H9 (cell line): Measurements from ENCODE around the gene GPR137B. TPM values are rescaled to one million over a fixed set of nuclear protein-coding genes. Genes with fewer than 3 reads are reported as not detected.

Experiments
- DNase-seq: peaks from one replicate; pipeline ENCODE4 v3.0.0-alpha.2; 2017
- H2AFZ ChIP-seq: one replicate; pipeline ENCODE4 v1.6.1; 2013; ENCODE audit warnings: mild to moderate bottlenecking, low read length, control low read depth, moderate library complexity
- H2AK5ac ChIP-seq: 2 replicates; pipeline ENCODE4 v1.6.1; 2013; ENCODE audit warnings: low read length, control low read depth, mixed read lengths; ENCODE audit not compliant: insufficient read length
- H2BK120ac ChIP-seq: one replicate; pipeline ENCODE4 v1.6.1; 2013; ENCODE audit warnings: low read depth, mild to moderate bottlenecking, low read length, control low read depth, inconsistent platforms; ENCODE audit not compliant: poor library complexity, severe bottlenecking
- H2BK12ac ChIP-seq: 2 replicates; pipeline ENCODE4 v1.6.1; 2013; ENCODE audit warnings: low read length, control low read depth, mixed read lengths, low read depth; ENCODE audit not compliant: insufficient read length
- H2BK15ac ChIP-seq: 2 replicates; pipeline ENCODE4 v1.6.1; 2013; ENCODE audit warnings: low read depth, low read length, control low read depth
- H2BK20ac ChIP-seq: one replicate; pipeline ENCODE4 v1.6.1; 2013; ENCODE audit warnings: low read depth, mild to moderate bottlenecking, low read length, control low read depth, inconsistent platforms; ENCODE audit not compliant: poor library complexity, severe bottlenecking
- H2BK5ac ChIP-seq: 2 replicates; pipeline ENCODE4 v1.6.1; 2013; ENCODE audit warnings: low read length, control low read depth, mixed read lengths; ENCODE audit not compliant: insufficient read length
- H3K14ac ChIP-seq: 2 replicates; pipeline ENCODE4 v1.6.1; 2013; ENCODE audit warnings: low read length, control low read depth; ENCODE audit not compliant: insufficient read depth
- H3K18ac ChIP-seq: 2 replicates; pipeline ENCODE4 v1.6.1; 2013; ENCODE audit warnings: low read depth, mild to moderate bottlenecking, mixed read lengths, low read length, control low read depth; ENCODE audit not compliant: insufficient read length
- H3K23ac ChIP-seq: 2 replicates; pipeline ENCODE4 v1.6.1; 2013; ENCODE audit warnings: low read length, control low read depth, mixed read lengths, low read depth; ENCODE audit not compliant: insufficient read length
- H3K23me2 ChIP-seq: 2 replicates; pipeline ENCODE4 v1.6.1; 2013; ENCODE audit warnings: low read depth, mild to moderate bottlenecking, mixed read lengths, low read length, control low read depth; ENCODE audit not compliant: insufficient read length, poor library complexity, severe bottlenecking
- H3K27ac ChIP-seq: 2 replicates; pipeline ENCODE4 v1.5.1; 2013; ENCODE audit warnings: low read length, control low read depth, mixed read lengths, low read depth; ENCODE audit not compliant: insufficient read length
- H3K27me3 ChIP-seq: 2 replicates; pipeline ENCODE4 v1.6.1; 2013; ENCODE audit warnings: low read length, control low read depth, inconsistent platforms; ENCODE audit not compliant: insufficient read depth
- H3K4ac ChIP-seq: 2 replicates; pipeline ENCODE4 v1.6.1; 2013; ENCODE audit warnings: low read depth, mild to moderate bottlenecking, control low read depth, inconsistent platforms, low read length, moderate library complexity
- H3K4me1 ChIP-seq: 2 replicates; pipeline ENCODE4 v1.6.1; 2013; ENCODE audit warnings: low read length, control low read depth, inconsistent platforms; ENCODE audit not compliant: insufficient read depth
- H3K4me2 ChIP-seq: 2 replicates; pipeline ENCODE4 v1.6.1; 2013; ENCODE audit warnings: low read length, control low read depth, mixed read lengths; ENCODE audit not compliant: insufficient read length, insufficient read depth
- H3K56ac ChIP-seq: 2 replicates; pipeline ENCODE4 v1.6.1; 2013; ENCODE audit warnings: low read depth, mild to moderate bottlenecking, mixed read lengths, low read length, control low read depth; ENCODE audit not compliant: insufficient read length
- H3K79me1 ChIP-seq: 2 replicates; pipeline ENCODE4 v1.6.1; 2013; ENCODE audit warnings: low read depth, mild to moderate bottlenecking, moderate library complexity, low read length, control low read depth, inconsistent platforms; ENCODE audit not compliant: insufficient read depth, poor library complexity, severe bottlenecking
- H3K79me2 ChIP-seq: 2 replicates; pipeline ENCODE4 v1.6.1; 2013; ENCODE audit warnings: low read length, control low read depth, inconsistent platforms; ENCODE audit not compliant: insufficient read depth
- H3K9ac ChIP-seq: 2 replicates; pipeline ENCODE4 v1.6.1; 2013; ENCODE audit warnings: low read length, control low read depth, mixed read lengths; ENCODE audit not compliant: insufficient read length; ENCODE audit errors: extremely low read depth
- H3K9me3 ChIP-seq: one replicate; pipeline ENCODE4 v1.6.1; 2013; ENCODE audit warnings: low read depth, low read length, inconsistent platforms; ENCODE audit not compliant: control insufficient read depth
- H3T11ph ChIP-seq: one replicate; pipeline ENCODE4 v1.6.1; 2013; ENCODE audit warnings: mild to moderate bottlenecking, low read length, control low read depth, inconsistent platforms
- H4K20me1 ChIP-seq: one replicate; pipeline ENCODE4 v1.6.1; 2013; ENCODE audit not compliant: control insufficient read depth, insufficient read length, insufficient read depth
- H4K5ac ChIP-seq: 2 replicates; pipeline ENCODE4 v1.6.1; 2013; ENCODE audit warnings: low read depth, mild to moderate bottlenecking, mixed read lengths, low read length, control low read depth; ENCODE audit not compliant: insufficient read length
- H4K8ac ChIP-seq: replicated peaks from 2 replicates; pipeline ENCODE4 v1.6.1; 2013; ENCODE audit warnings: low read length, control low read depth, mixed read lengths, low read depth; ENCODE audit not compliant: insufficient read length
- H4K91ac ChIP-seq: 2 replicates; pipeline ENCODE4 v1.6.1; 2013; ENCODE audit warnings: low read depth, mild to moderate bottlenecking, moderate library complexity, mixed read lengths, low read length, control low read depth; ENCODE audit not compliant: insufficient read length
- H3K27ac Mint-ChIP-seq, 3 experiments: 2 replicates in 2 of 3; 3 replicates in 1 of 3; pipeline ENCODE4 v1.8.0; 2020 to 2021; ENCODE audit warnings: mixed read lengths in 3 of 3, mild to moderate bottlenecking in 1 of 3, moderate library complexity in 1 of 3
- H3K27me3 Mint-ChIP-seq: 2 replicates; pipeline ENCODE4 v1.8.0; 2021; ENCODE audit warnings: low read depth, mild to moderate bottlenecking, moderate library complexity, mixed read lengths
- H3K36me3 Mint-ChIP-seq, 3 experiments: 2 replicates in 2 of 3; 3 replicates in 1 of 3; pipeline ENCODE4 v1.8.0; 2020 to 2021; ENCODE audit warnings: low read depth in 3 of 3, mixed read lengths in 3 of 3; ENCODE audit not compliant: insufficient read depth in 1 of 3
- H3K4me1 Mint-ChIP-seq, 2 experiments: 2 replicates each; pipeline ENCODE4 v1.8.0; 2020; ENCODE audit warnings: mixed read lengths in 2 of 2
- H3K4me3 Mint-ChIP-seq, 2 experiments: 2 replicates in 1 of 2; 3 replicates in 1 of 2; pipeline ENCODE4 v1.8.0; 2020 to 2021; ENCODE audit warnings: mild to moderate bottlenecking in 2 of 2, mixed read lengths in 2 of 2, moderate library complexity in 1 of 2
- H3K9me3 Mint-ChIP-seq, 2 experiments: 2 replicates in 1 of 2; 3 replicates in 1 of 2; pipeline ENCODE4 v1.8.0; 2020; ENCODE audit warnings: mild to moderate bottlenecking in 2 of 2, mixed read lengths in 2 of 2, moderate library complexity in 1 of 2
- CTCF ChIP-seq: fragments of 200-600 bp; sonication (generic); conservative IDR thresholded peaks from 3 replicates; pipeline ENCODE4 v1.8.0; 2021; ENCODE audit warnings: antibody characterized with exemption, mild to moderate bottlenecking
- WGBS: extraction: QIAGEN DNeasy Blood & Tissue Kit; methylation state at CpG from one replicate; pipeline ENCODE4 v1.1.7; 2013; ENCODE audit warnings: missing lambda C conversion rate, low lambda C conversion rate, mixed read lengths; ENCODE audit not compliant: insufficient read length; ENCODE audit errors: extremely low coverage; 5-methylcytosine and 5-hydroxymethylcytosine counted together
- total RNA-seq: library from RNA; stranded (reverse); gene quantifications from 2 replicates; pipeline ENCODE4 v1.2.1, GENCODE V29; 2021

The GPR137B gene
- total RNA-seq, 1 experiment from 2014 or later: 5.9 TPM

- Histone ChIP-seq H2AFZ (no peak overlapping the region), H2BK120ac (no peak overlapping the region), H2AK5ac (no peak overlapping the region), H3K4ac (no peak overlapping the region), H3K4me2 (no peak overlapping the region), H4K8ac (no peak overlapping the region), H3K23ac (no peak overlapping the region), H3K9ac (no peak overlapping the region), H4K91ac (no peak overlapping the region), H3K27me3 (no peaks in the 10 kb centered on the region), H2BK15ac (no peak overlapping the region), H3K56ac (no peak overlapping the region), H3K14ac (no peak overlapping the region), H3K4me1 (no peaks in the 10 kb centered on the region; the same call in 1 of the 2 replicates), H3K79me1 (no peaks in the 10 kb centered on the region), H3K27ac (no peak overlapping the region), H2BK20ac (no peak overlapping the region), H4K5ac (no peak overlapping the region), H4K20me1 (no peaks in the 10 kb centered on the region), H3K79me2 (no peaks in the 10 kb centered on the region), H2BK5ac (no peak overlapping the region), H3K23me2 (no peaks in the 10 kb centered on the region), H3K9me3 (no peaks in the 10 kb centered on the region), H2BK12ac (no peak overlapping the region), H3K18ac (no peak overlapping the region), H3T11ph (no peak overlapping the region)
- H3K27me3 Mint-ChIP-seq: no peaks in the 10 kb centered on the region
- no peak overlapping the region for H3K27ac Mint-ChIP-seq
- H3K36me3 Mint-ChIP-seq: peaks cover 13 to 34% (median 15%) of the 10 kb centered on the region in 3 experiments
- H3K4me1 Mint-ChIP-seq: peaks cover 9 to 14% of the 10 kb centered on the region in 2 experiments
- TF ChIP-seq CTCF: no peak
- peaks cover 8 to 11% of the 10 kb centered on the region in 2 experiments for H3K9me3 Mint-ChIP-seq
- no CpG with 5 or more reads among the region's 7 CpGs for WGBS
- DNase-seq: no peak
- H3K4me3 Mint-ChIP-seq: no peak overlapping the region
Observed at GRCh38 chr1:236167154-236167553, 24.8 kb downstream of the GPR137B start.
